ENCODE results near the gene NEU4.

- no peak for TF ChIP-seq POLR2A (IDR thresholded peaks at IDR 0.05)
- TF ChIP-seq CTCF (IDR thresholded peaks at IDR 0.05) = no peak
Observed at GRCh38 chr2:241788135-241788534, 20.9 kb upstream of the NEU4 start.

Measured in heart left ventricle (tissue), 13 donors.